GM08714 (cell line): ENCODE measurements around the gene C11orf21.

Experiments
- H3K4me3 ChIP-seq: fragments of 200-500 bp; sonication (Bioruptor generic); 2 replicates; pipeline ENCODE4 v1.5.1; 2014; ENCODE audit warnings: mild to moderate bottlenecking, low read length, inconsistent platforms
- ZNF274 ChIP-seq: IDR thresholded peaks from 2 replicates; pipeline ENCODE4 v1.6.1; 2012; ENCODE audit warnings: mild to moderate bottlenecking, low read depth, low read length

Gene C11orf21

DNA sequence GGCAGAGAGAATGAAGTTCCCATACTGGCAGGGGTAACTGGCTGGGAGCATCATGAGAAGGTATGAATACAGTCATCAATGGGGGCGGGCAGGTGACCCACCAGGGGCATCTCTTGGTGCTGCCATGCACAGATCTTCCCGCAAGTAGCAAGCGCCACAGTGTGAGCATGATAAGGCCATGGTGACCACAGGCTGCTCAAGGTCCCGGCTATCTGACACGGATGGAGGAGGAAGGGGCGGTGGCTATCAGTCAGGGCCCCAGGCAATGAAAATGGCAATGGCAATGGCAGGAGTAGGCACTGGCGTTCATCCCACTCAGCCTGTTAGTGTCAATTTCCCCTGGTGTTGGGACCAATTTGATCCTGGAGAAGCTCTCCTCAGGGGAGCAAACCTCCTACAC is 53.0 kb downstream of the C11orf21 start:
- no peak for TF ChIP-seq ZNF274
- no peak overlapping the region for H3K4me3 ChIP-seq

DNA sequence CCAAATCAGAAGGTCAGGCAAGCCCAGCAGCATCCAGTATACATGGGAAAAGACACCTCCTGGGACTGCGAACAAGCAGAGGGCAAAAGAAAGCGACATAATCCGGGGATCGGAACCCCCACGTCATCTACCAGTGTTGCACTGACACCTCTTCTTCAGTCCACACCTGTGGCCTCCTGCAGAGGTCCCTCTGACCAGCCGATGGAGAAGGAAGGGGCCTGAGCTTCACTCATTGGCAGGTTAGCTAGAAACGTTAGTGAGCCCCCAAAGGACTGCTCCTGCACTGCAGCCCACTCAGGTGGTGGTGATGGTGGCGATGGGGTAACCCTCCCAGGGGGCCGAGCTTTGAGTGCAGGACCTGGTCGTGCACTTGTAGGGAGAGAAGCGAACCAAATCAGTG is 53.5 kb downstream of the C11orf21 start:
- no peak for TF ChIP-seq ZNF274

GRCh38 chr11:2247496-2247895 is 54.2 kb downstream of the C11orf21 start:
- H3K4me3 ChIP-seq = no peak overlapping the region
- TF ChIP-seq ZNF274 = no peak

More for the DNA sequence above, 53.5 kb downstream of the C11orf21 start:
- no peak overlapping the region for H3K4me3 ChIP-seq
